ENCODE results near the gene SLC12A8.

Gene SLC12A8

DNA sequence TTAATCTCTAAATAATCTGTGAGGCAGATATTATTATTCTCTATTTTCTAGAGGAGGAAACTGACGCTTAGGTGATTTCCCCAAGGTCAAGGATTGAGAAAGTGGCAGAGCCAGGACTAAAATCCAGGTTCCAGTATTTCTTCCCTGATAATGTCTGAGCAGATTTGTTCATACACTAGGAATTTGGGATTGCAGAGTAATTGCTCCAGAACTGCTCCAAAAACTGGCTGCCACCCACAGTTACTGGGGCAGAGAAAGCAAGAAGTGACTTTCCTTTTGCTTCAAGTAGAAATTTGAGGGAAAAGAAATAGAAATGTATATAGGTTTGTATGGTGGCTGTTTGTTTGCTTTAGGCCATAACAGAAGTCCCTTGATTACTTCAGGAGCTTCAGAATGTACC, 60.6 kb downstream of the SLC12A8 start:
- no peak for DNase-seq

- peak in 1 of 2 experiments; percentile 30 for DNase-seq
Measured at GRCh38 chr3:125151442-125151817, 61.1 kb downstream of the SLC12A8 start.

DNA sequence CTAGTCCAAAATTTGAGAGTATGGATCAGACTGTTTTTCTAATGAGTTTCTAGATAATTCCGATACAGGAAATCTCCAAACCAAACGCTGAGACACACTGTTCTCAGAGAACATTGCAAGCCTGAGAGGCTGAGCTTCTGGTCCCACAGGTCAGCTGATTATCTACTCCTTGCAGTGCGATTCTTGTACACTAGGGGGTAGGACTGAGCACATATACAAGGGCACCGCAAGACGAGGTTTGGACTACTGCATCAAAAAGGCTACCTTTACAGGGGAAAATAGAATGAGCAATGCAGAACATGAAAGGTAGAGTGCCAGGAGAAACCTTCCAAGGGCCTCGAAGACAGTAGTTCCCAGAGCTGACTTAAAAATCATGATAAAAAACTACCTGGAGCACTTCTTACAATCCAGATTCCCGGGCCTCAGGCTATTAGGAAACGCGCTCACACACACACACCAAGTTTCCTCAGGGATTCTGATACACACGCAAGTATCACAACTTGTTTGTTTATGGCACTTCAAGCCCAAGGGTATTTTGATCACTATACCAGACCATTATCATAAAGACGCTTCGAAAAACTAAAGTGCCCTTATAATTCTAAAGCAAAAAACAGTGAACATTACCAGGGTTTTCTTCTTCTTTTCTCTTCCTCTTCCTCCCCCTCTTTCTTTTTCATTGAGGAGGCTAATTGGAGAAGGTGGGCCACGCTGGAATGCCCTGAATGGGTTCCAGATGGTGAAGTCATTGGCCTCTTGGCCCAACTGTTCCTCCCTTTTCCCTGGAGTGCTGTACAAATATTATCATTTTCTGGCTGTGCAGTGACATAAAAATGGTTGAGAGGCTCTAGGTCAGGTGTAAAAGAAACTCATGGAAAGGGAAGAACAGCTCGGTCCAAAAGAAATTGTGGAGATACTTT, 61.8 kb downstream of the SLC12A8 start:
- DNase-seq, result peak; percentile 26 to 48

DNA sequence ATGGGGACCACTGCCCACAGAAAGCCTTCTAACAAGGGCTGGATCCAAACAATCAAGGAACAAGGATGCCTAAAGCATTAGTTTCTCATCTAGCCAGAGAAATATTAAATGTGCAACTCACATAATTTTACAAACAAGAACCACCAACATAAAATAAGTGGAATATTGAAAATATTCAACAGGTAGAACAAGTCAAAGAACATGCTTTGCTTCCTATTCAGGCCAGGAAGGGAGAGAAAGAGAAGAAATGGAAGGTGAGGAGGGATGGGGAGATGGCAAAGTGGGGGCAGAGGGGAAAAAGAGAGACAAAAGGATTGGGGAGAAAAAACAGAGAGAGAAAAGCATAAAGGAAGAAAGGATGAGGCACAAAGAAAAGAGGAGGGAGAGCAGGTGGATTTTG, 63.1 kb downstream of the SLC12A8 start:
- no peak for DNase-seq

DNA sequence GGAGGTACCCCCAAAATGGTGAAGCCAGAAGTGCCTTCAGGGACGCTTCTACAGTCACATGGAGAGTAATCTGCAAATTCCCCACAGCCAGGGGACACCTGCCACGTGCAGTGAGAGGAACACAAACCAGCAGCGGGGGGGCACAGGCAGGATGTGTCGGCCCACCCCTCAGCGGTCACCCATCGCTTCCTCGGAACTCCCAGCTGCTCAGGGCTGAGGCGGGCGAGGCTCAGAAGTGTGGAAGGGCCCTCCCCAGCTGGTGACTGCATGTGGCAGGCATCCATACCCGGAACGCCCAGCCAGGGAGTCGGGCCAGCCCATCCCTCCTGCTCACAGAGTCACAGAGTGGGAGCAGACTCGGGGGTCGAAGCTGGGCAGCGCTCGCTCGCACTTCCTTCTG, 63.7 kb downstream of the SLC12A8 start:
- DNase-seq, result no peak

DNA sequence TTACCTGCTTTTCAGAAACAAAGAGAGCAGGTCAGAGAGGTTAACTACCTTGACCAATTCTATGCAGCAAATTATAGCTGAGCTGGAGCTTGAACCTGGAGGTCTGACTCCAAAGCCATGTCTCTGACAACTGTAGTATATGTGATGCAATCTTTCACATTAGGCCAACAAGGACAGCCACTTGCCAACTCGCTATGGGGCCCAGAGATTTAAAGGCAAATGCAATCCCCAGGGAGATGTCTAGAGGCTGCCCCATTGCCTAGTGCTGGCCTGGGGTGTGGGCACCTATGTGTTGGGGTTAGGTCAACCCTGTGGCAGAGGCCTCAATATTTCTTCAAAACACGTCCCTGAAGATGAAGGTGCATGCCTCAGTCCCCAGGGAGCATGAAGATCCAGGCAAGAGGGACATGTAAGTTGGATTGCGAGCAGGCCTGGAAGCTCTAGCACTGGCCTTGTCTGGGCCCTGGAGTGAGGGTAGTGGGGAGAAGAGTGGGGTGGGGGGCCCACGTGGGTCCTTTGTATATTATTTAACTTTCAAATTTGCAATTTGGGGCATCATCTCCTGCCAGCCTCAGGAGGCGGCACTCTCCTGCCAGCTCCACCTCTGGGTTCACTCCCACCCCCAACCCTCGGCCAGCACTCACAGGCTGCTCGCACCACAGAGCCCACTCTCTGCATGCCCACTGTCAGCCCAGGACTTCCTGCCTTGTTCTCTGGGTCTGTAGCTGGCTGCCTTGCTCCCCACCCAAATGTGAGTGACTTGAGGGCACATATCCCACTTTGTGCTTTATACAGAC, 64.3 kb downstream of the SLC12A8 start:
- DNase-seq, result no peak

DNA sequence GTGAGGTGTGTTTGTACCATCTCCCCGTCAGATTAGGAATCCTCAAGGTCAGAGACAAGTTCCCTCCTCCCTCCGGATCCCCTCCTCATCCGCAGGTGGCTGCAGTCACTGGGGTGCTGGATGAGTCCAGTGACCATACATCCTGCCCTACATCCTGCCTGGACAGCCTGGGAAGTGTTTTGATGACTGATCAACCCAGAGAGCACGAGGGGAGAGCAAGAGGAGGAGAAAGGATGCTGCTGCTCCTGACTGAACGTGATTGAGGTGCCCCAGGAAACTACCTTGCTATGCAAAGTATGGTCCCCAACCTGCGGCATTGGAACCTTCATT, 65.1 kb downstream of the SLC12A8 start:
- no peak for DNase-seq

- DNase-seq, result no peak
Measured at GRCh38 chr3:125146626-125147490, 65.7 kb downstream of the SLC12A8 start.

DNA sequence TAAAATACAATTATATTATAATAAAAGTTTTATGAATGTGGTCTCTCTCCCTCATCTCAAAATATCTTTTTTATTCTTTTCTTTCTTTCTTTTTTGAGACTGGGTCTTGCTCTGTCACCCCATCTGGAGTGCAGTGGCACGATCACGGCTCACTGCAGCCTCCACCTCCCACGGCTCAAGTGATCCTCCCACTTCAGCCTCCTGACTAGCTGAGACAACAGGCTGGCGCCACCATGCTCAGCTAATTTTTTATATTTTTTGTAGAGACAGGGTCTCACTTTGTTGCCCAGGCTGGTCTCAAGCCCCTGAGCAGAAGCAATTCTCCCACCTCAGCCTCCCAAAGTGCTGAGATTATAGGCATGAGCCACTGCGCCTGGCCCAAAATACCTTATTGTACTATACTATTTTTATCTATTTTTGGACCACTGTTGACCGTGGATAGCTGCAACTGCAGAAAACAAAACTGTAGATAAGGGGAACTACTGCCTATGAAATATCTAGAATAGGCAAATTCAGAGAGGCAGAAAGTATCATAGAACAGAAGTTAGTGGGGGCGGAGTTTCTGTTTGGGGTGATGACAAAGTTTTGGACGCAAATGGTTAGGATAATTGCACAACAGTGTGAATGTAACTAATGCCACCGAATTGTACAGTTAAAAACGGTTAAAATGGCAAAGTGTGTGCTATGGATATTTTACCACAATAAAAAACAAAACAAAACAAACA, 66.6 kb downstream of the SLC12A8 start:
- no peak for DNase-seq

GRCh38 chr3:125144653-125145314, 67.8 kb downstream of the SLC12A8 start:
- DNase-seq, result no peak

DNA sequence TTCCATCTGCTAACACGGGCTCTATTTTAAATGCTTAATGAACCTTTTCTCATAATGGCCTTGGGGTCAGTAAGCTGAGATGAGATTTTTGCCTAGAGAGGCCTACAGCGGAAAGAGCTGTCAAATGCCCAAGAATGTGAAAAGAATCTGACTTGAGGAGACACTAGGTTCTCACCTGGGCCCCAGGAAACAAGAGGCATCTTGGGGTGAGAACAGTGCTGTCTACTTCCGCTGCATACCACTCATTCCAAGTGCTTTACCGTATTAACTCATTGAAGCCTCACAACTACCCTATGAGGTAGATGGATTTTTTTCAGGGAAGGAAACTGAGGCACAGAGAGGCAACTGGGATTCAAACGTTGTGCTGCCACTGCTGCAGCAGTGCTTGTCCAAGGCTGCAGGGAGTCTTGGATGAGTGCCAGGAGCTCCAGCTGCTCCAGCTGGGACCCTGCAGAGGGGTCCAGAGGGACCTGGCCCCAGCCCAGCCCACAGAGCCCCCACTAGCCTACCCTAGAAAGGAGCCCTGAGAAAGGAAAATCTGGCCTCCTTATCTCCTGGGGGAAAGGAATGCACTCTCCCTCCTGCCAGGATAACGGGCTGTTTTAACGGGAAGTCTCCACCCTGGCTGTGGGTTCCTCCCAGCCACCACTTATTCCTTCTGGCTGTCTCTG, 68.4 kb downstream of the SLC12A8 start:
- DNase-seq, result no peak

DNA sequence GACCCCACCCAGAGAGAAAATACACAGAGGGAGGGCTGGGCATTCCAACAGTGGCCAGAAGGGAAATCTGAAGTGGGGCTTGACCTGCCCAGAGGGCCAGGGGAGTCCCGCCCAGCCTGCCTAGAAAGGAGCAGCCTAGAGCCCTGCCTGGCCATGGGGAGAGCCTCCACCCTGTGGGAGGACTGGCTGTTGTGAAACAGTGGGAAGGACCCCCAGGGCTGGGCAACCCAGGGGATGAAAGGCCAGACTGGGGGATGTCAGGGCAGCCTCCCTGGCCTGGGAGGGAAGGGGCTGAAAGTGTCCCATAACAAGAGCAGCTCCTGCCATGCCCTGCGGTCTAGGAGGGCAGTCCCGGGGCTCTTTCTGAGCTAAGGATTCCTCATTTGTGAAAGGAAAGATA, 69.0 kb downstream of the SLC12A8 start:
- no peak for DNase-seq

- no peak for DNase-seq
Measured at GRCh38 chr3:125142940-125143339, 69.6 kb downstream of the SLC12A8 start.

GRCh38 chr3:125142420-125142778, 70.1 kb downstream of the SLC12A8 start:
- no peak for DNase-seq

- DNase-seq, result no peak
Measured at GRCh38 chr3:125141596-125142419, 70.7 kb downstream of the SLC12A8 start.

GRCh38 chr3:125140818-125141595, 71.5 kb downstream of the SLC12A8 start:
- no peak for DNase-seq

DNA sequence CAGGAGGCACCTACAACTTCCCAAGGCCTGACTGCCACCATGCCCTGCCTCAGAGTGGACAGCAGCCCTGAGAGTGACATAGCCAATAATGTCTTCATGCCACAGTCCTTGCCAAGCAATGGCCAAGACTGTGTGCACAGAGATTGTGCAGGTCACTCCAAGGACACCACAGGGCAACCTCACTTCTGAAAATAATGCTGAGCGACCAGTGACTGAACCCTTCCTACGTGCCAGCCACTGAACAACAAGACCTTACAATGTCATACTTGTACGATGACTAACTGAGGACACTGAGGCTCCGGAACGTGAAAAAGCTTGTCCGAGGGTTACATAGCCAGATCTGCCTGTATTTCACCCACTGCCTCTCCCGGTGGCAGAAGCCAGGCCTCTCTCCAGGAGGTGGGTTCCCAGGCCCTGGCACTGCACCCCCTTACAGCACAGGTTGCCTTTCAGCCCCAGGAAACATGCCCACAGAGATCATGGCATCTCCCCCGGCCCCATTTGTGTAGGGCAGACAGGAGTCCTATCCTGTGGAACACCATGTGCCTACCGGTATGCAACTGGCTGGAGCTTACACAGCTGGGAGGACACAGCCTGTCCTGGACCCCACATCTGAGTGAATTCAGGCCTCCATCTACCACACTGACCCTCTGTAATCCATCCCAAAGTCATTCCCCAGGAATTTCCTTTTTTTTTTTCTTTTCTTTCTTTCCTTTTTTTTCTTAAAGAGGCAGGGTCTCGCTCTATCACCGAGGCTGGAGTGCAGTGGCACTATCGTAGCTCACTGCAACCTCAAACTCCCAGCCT, 72.3 kb downstream of the SLC12A8 start:
- DNase-seq, result no peak

DNA sequence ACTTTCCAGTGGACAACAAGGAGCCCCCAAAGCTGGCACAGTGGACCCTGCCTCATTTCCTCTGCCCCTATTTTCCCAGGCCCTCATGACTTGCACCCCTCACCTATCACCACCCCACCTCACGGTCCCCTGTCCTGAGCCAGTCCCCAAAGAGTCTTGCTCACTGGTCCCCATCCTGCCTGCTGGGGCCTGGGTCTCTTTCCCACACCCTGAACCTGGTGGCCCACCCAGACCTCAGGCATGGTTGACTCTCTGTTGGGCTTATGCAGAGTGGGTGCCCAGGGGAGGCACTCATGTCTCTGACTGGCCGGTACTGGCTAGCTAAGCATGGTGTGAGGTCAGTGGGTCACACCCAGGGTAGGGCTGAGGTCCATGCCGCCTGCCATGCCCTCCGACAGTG, 73.2 kb downstream of the SLC12A8 start:
- no peak for DNase-seq
